Measurements from ENCODE around the gene HOXB9.

The HOXB9 gene

GRCh38 chr17:48593126-48593829, 32.9 kb downstream of the HOXB9 start, which contains the start of gene HOXB5:
HOXB5 (minus strand) TSS chr17:48593779; CDS start chr17:48593682, 97 bp downstream.
- TF ChIP-seq CTCF (conservative IDR thresholded peaks at IDR 0.05; ENCODE audit: low read depth, low read length), result no peak
- no peak within 1 kb of the TSS for H3K4me3 ChIP-seq (ENCODE audit: low read depth, low read length)
- DNase-seq (ENCODE audit: low read depth), result no peak

- no peak for TF ChIP-seq CTCF (conservative IDR thresholded peaks at IDR 0.05; ENCODE audit: low read depth, low read length)
- no peak overlapping the region for H3K4me3 ChIP-seq (ENCODE audit: low read depth, low read length)
- no peak for DNase-seq (ENCODE audit: low read depth)
These were observed 33.6 kb downstream of the HOXB9 start for GRCh38 chr17:48592577-48592976.

GRCh38 chr17:48592057-48592514, 34.1 kb downstream of the HOXB9 start:
- no peak overlapping the region for H3K4me3 ChIP-seq (ENCODE audit: low read depth, low read length)
- no peak for DNase-seq (ENCODE audit: low read depth)
- TF ChIP-seq CTCF (conservative IDR thresholded peaks at IDR 0.05; ENCODE audit: low read depth, low read length), result no peak

- DNase-seq (ENCODE audit: low read depth), result no peak
- H3K4me3 ChIP-seq (ENCODE audit: low read depth, low read length), result no peak overlapping the region
- TF ChIP-seq CTCF (conservative IDR thresholded peaks at IDR 0.05; ENCODE audit: low read depth, low read length), result no peak
These were observed 34.7 kb downstream of the HOXB9 start for GRCh38 chr17:48591255-48592056.

GRCh38 chr17:48590607-48591161, 35.5 kb downstream of the HOXB9 start:
- no peak overlapping the region for H3K4me3 ChIP-seq (ENCODE audit: low read depth, low read length)
- no peak for DNase-seq (ENCODE audit: low read depth)
- TF ChIP-seq CTCF (conservative IDR thresholded peaks at IDR 0.05; ENCODE audit: low read depth, low read length), result no peak

- no peak within 1 kb of the TSS for H3K4me3 ChIP-seq (ENCODE audit: low read depth, low read length)
- no peak for TF ChIP-seq CTCF (conservative IDR thresholded peaks at IDR 0.05; ENCODE audit: low read depth, low read length)
- DNase-seq (ENCODE audit: low read depth), result no peak
These were observed 36.1 kb downstream of the HOXB9 start, which contains the start of gene HOXB3 for GRCh38 chr17:48589831-48590606. HOXB3 (minus strand) TSS chr17:48590241; CDS start chr17:48552474, 37,767 bp downstream.

Data from choroid plexus epithelial cell (primary cell).